ENCODE measurements around the gene SDR42E1. TPM values are rescaled to one million over a fixed set of nuclear protein-coding genes. Genes with fewer than 3 reads are reported as not detected.
"Not testable (repeated sequence)": the region's sequence is repeated elsewhere in the genome, so short reads cannot be mapped to it uniquely, and the experiment has no call there.

The SDR42E1 gene
- total and polyA plus RNA-seq, 9 donors, result 0.13 to 2.3 (median 0.67) TPM

- Histone ChIP-seq H3K36me3 (no peaks in the 10 kb centered on the region), H3K27ac (no peak overlapping the region), H3K4me1 (ENCODE audit: insufficient read depth) (no peaks in the 10 kb centered on the region), H3K9me3 (no peaks in the 10 kb centered on the region), H3K4me3 (no peak overlapping the region), H3K27me3 (no peaks in the 10 kb centered on the region)
- WGBS, 3 donors, result 47 to 64% (median 63%) methylated on average over 2 of the region's 2 CpGs
- DNase-seq, result no peak
- TF ChIP-seq EP300 (IDR thresholded peaks at IDR 0.05) (no peak), CTCF (IDR thresholded peaks at IDR 0.05) (no peak)
- intact Hi-C loops (cut with DNase I), result no loop called here
Observed at GRCh38 chr16:82016964-82017363, 5.7 kb upstream of the SDR42E1 start.

- Histone ChIP-seq H3K27ac (no peak overlapping the region), H3K27me3 (no peaks in the 10 kb centered on the region), H3K4me3 (no peak overlapping the region), H3K4me1 (ENCODE audit: insufficient read depth) (no peaks in the 10 kb centered on the region), H3K36me3 (no peaks in the 10 kb centered on the region), H3K9me3 (peaks cover 0 to under 1% of the 10 kb centered on the region in 2 donors)
- DNase-seq, result no peak
- TF ChIP-seq POLR2A (IDR thresholded peaks at IDR 0.05) (no peak), CTCF (IDR thresholded peaks at IDR 0.05) (no peak), EP300 (IDR thresholded peaks at IDR 0.05) (no peak)
- intact Hi-C loops (cut with DNase I), result no loop called here
- WGBS, 3 donors, result 2 to 8% (median 3%) methylated on average over 7 of the region's 7 CpGs
Observed at GRCh38 chr16:82016263-82016662, 5.0 kb upstream of the SDR42E1 start.

GRCh38 chr16:82013139-82013538 is 1.9 kb upstream of the SDR42E1 start:
- Histone ChIP-seq H3K4me1 (ENCODE audit: insufficient read depth) (no peaks in the 10 kb centered on the region), H3K36me3 (no peaks in the 10 kb centered on the region), H3K27ac (no peak overlapping the region), H3K27me3 (no peaks in the 10 kb centered on the region), H3K4me3 (no peak overlapping the region), H3K9me3 (peaks cover 0 to 6% of the 10 kb centered on the region in 2 donors)
- WGBS, 3 donors, result 66 to 74% (median 69%) methylated on average over 2 of the region's 2 CpGs
- TF ChIP-seq CTCF (IDR thresholded peaks at IDR 0.05) (no peak), POLR2A (IDR thresholded peaks at IDR 0.05) (no peak), EP300 (IDR thresholded peaks at IDR 0.05) (no peak)
- no peak for DNase-seq
- intact Hi-C loops (cut with DNase I), result no loop called here

GRCh38 chr16:82010649-82011048 is 621 bp downstream of the SDR42E1 start:
- H3K27me3 ChIP-seq, result no peaks in the 10 kb centered on the region
- no peaks in the 10 kb centered on the region for H3K36me3 ChIP-seq
- H3K27ac ChIP-seq, result no peak overlapping the region
- intact Hi-C loops (cut with DNase I), result no loop called here
- H3K4me3 ChIP-seq, result peak overlapping the region; percentile 45
- no peak for DNase-seq
- peaks cover 0 to 6% of the 10 kb centered on the region in 2 donors for H3K9me3 ChIP-seq
- H3K4me1 ChIP-seq (ENCODE audit: insufficient read depth), result no peaks in the 10 kb centered on the region
- WGBS, 3 donors, result 74 to 91% (median 78%) methylated on average over 8 of the region's 8 CpGs
- TF ChIP-seq CTCF (IDR thresholded peaks at IDR 0.05) (no peak), POLR2A (IDR thresholded peaks at IDR 0.05) (no peak), EP300 (IDR thresholded peaks at IDR 0.05) (no peak)

GRCh38 chr16:82009789-82010188 is 1.5 kb downstream of the SDR42E1 start:
- H3K4me1 ChIP-seq (ENCODE audit: insufficient read depth); H3K4me3 ChIP-seq; intact Hi-C loops (cut with DNase I); H3K27ac ChIP-seq; H3K36me3 ChIP-seq; H3K27me3 ChIP-seq; H3K9me3 ChIP-seq; DNase-seq: not testable (repeated sequence)
- WGBS, 3 donors, result 80 to 85% (median 82%) methylated on average over 4 of the region's 4 CpGs
